T-helper 2 cell treated with Interferon-gamma antibody and Interleukin-4, amounts not matched to agents 5 μg/mL and 100 μg/mL, for 36 hours (primary cell): ENCODE measurements around the gene PPP1R15B.

Experiments used
- DNase-seq: peaks from one replicate; pipeline ENCODE4 v3.0.0; 2021; ENCODE audit warnings: low spot score
- H3K27ac Mint-ChIP-seq: one replicate; pipeline ENCODE4 v1.8.0; 2021; ENCODE audit warnings: mild to moderate bottlenecking, mixed read lengths
- H3K27me3 Mint-ChIP-seq: one replicate; pipeline ENCODE4 v1.8.0; 2021; ENCODE audit warnings: low read depth, mixed read lengths
- H3K36me3 Mint-ChIP-seq: one replicate; pipeline ENCODE4 v1.8.0; 2021; ENCODE audit warnings: low read depth, mixed read lengths
- H3K4me1 Mint-ChIP-seq: one replicate; pipeline ENCODE4 v1.8.0; 2021; ENCODE audit warnings: low read depth, mixed read lengths
- H3K4me3 Mint-ChIP-seq: one replicate; pipeline ENCODE4 v1.8.0; 2022; ENCODE audit warnings: mild to moderate bottlenecking, moderate library complexity, mixed read lengths
- H3K9me3 Mint-ChIP-seq: one replicate; pipeline ENCODE4 v1.8.0; 2021; ENCODE audit warnings: mixed read lengths

Gene PPP1R15B

GRCh38 chr1:204411451-204412204, at the start of gene PPP1R15B:
PPP1R15B (minus strand) TSS chr1:204411817; CDS start chr1:204411411, 406 bp downstream.
- Mint-ChIP-seq H3K36me3 (peaks cover 42% of the 10 kb centered on the region), H3K4me3 (peak within 1 kb of the TSS; percentile 99), H3K27me3 (no peaks in the 10 kb centered on the region), H3K4me1 (peaks cover 13% of the 10 kb centered on the region), H3K27ac (peak within 1 kb of the TSS; percentile 100), H3K9me3 (no peaks in the 10 kb centered on the region)
- peak; percentile 97 for DNase-seq

- no peak for DNase-seq
- peaks cover 37% of the 10 kb centered on the region for H3K4me1 Mint-ChIP-seq
- no peaks in the 10 kb centered on the region for H3K9me3 Mint-ChIP-seq
- no peak overlapping the region for H3K27ac Mint-ChIP-seq
- no peak overlapping the region for H3K4me3 Mint-ChIP-seq
- no peaks in the 10 kb centered on the region for H3K27me3 Mint-ChIP-seq
- peaks cover 22% of the 10 kb centered on the region for H3K36me3 Mint-ChIP-seq
These were observed 48.7 kb upstream of the PPP1R15B start for GRCh38 chr1:204460346-204460745.

GRCh38 chr1:204459706-204460105, 48.1 kb upstream of the PPP1R15B start:
- Mint-ChIP-seq H3K27me3 (no peaks in the 10 kb centered on the region), H3K4me1 (peaks cover 33% of the 10 kb centered on the region), H3K36me3 (peaks cover 22% of the 10 kb centered on the region), H3K9me3 (no peaks in the 10 kb centered on the region), H3K4me3 (no peak overlapping the region), H3K27ac (no peak overlapping the region)
- DNase-seq: no peak

- H3K27me3 Mint-ChIP-seq: no peaks in the 10 kb centered on the region
- peaks cover 25% of the 10 kb centered on the region for H3K4me1 Mint-ChIP-seq
- no peak overlapping the region for H3K27ac Mint-ChIP-seq
- no peaks in the 10 kb centered on the region for H3K9me3 Mint-ChIP-seq
- DNase-seq: no peak
- H3K4me3 Mint-ChIP-seq: no peak overlapping the region
- H3K36me3 Mint-ChIP-seq: peaks cover 27% of the 10 kb centered on the region
These were observed 46.0 kb upstream of the PPP1R15B start for GRCh38 chr1:204457666-204458065.

- Mint-ChIP-seq H3K4me1 (peaks cover 22% of the 10 kb centered on the region), H3K27ac (no peak overlapping the region), H3K9me3 (no peaks in the 10 kb centered on the region), H3K36me3 (peaks cover 29% of the 10 kb centered on the region), H3K27me3 (no peaks in the 10 kb centered on the region), H3K4me3 (no peak overlapping the region)
- DNase-seq: no peak
These were observed 45.3 kb upstream of the PPP1R15B start for GRCh38 chr1:204456826-204457442.

- Mint-ChIP-seq H3K9me3 (no peaks in the 10 kb centered on the region), H3K27me3 (no peaks in the 10 kb centered on the region), H3K36me3 (peaks cover 30% of the 10 kb centered on the region), H3K4me1 (peaks cover 10% of the 10 kb centered on the region), H3K4me3 (no peak overlapping the region), H3K27ac (no peak overlapping the region)
- no peak for DNase-seq
These were observed 44.2 kb upstream of the PPP1R15B start for GRCh38 chr1:204455831-204456145.

GRCh38 chr1:204455063-204455830, 43.6 kb upstream of the PPP1R15B start:
- Mint-ChIP-seq H3K9me3 (no peaks in the 10 kb centered on the region), H3K4me3 (no peak overlapping the region), H3K27me3 (no peaks in the 10 kb centered on the region), H3K27ac (no peak overlapping the region), H3K36me3 (peaks cover 25% of the 10 kb centered on the region), H3K4me1 (peaks cover 13% of the 10 kb centered on the region)
- DNase-seq: no peak

GRCh38 chr1:204454476-204454875, 42.9 kb upstream of the PPP1R15B start:
- Mint-ChIP-seq H3K27ac (peak overlapping the region; percentile 45), H3K4me1 (peaks cover 14% of the 10 kb centered on the region), H3K27me3 (no peaks in the 10 kb centered on the region), H3K36me3 (peaks cover 23% of the 10 kb centered on the region), H3K9me3 (no peaks in the 10 kb centered on the region), H3K4me3 (no peak overlapping the region)
- no peak for DNase-seq

- Mint-ChIP-seq H3K4me3 (peak overlapping the region; percentile 71), H3K9me3 (no peaks in the 10 kb centered on the region), H3K36me3 (peaks cover 15% of the 10 kb centered on the region), H3K27me3 (no peaks in the 10 kb centered on the region), H3K27ac (peak overlapping the region; percentile 85), H3K4me1 (peaks cover 20% of the 10 kb centered on the region)
- peak; percentile 55 for DNase-seq
These were observed 41.6 kb upstream of the PPP1R15B start for GRCh38 chr1:204453141-204453772.

- Mint-ChIP-seq H3K4me3 (no peak overlapping the region), H3K4me1 (peaks cover 23% of the 10 kb centered on the region), H3K27ac (peak overlapping the region; percentile 31), H3K9me3 (no peaks in the 10 kb centered on the region), H3K36me3 (peaks cover 9% of the 10 kb centered on the region), H3K27me3 (no peaks in the 10 kb centered on the region)
- DNase-seq: no peak
These were observed 39.9 kb upstream of the PPP1R15B start for GRCh38 chr1:204451352-204452124.

- Mint-ChIP-seq H3K4me1 (peaks cover 25% of the 10 kb centered on the region), H3K36me3 (peaks cover 11% of the 10 kb centered on the region), H3K9me3 (no peaks in the 10 kb centered on the region), H3K27ac (peak overlapping the region; percentile 45), H3K27me3 (no peaks in the 10 kb centered on the region), H3K4me3 (no peak overlapping the region)
- DNase-seq: no peak
These were observed 39.0 kb upstream of the PPP1R15B start for GRCh38 chr1:204450461-204451257.

GRCh38 chr1:204449678-204450280, 38.2 kb upstream of the PPP1R15B start:
- Mint-ChIP-seq H3K4me3 (no peak overlapping the region), H3K27me3 (no peaks in the 10 kb centered on the region), H3K9me3 (no peaks in the 10 kb centered on the region), H3K27ac (no peak overlapping the region), H3K36me3 (peaks cover 14% of the 10 kb centered on the region), H3K4me1 (peaks cover 25% of the 10 kb centered on the region)
- DNase-seq: no peak
